Measurements from ENCODE around the gene MARCHF11. TPM values are rescaled to one million over a fixed set of nuclear protein-coding genes. Genes with fewer than 3 reads are reported as not detected.

The MARCHF11 gene
- polyA plus RNA-seq, 10 donors, result not detected

DNA sequence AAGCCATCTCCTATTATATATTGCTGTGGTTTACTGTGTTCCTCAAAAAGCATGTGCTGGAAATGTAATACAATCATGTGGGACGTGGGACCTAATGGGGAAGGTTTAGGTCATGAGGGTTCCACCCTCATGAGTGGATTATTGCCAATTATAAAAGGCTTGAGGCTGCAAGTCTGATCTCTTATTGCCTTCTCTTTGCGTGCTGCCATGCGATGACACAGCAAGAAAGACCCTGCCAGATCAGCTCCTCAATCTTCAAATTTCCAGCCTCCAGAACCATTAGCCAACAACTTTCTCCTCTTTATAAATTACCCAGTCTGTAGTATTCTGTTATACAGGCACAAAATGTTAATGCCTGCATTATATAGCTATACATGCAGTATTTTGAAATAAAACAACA is 45.4 kb downstream of the MARCHF11 start:
- DNase-seq, result no peak

DNA sequence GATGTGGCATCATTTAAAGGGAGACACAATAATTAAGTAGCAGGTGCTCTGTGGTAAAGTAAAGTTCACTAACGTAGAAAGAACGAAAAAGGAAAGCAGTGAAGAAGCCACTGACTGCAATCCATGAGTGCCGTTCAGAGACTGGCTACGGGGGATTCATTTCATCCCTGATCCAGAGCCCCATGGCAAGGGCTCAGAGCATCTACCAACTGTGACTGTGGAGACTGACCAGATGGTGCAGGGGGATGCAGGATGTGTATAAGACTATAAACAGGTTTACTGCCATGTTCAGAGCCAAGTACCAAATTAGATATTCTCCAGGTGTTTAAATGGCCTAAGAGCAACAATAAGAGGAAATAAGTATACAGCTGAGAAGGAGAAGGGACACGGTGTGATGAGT is 47.7 kb downstream of the MARCHF11 start:
- no peak for DNase-seq

DNA sequence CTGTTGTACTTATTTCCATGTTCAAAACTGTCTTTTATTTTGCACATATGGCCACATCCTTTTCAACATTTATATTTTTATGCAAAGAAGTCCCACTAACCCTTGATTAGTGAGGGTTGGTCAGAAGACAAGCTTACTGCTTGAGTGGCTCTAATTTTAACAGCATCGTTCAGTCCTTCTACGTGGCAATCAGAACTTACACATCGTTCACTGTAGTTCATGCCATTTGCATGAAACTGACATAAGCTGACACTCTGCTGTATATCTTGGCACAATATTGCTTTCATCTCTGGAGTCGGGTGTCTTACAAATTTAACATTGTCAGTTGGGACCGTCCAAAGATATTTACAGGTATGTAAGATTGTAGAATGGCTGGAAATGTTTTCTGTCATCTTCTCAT is 50.6 kb downstream of the MARCHF11 start:
- no peak for DNase-seq

DNA sequence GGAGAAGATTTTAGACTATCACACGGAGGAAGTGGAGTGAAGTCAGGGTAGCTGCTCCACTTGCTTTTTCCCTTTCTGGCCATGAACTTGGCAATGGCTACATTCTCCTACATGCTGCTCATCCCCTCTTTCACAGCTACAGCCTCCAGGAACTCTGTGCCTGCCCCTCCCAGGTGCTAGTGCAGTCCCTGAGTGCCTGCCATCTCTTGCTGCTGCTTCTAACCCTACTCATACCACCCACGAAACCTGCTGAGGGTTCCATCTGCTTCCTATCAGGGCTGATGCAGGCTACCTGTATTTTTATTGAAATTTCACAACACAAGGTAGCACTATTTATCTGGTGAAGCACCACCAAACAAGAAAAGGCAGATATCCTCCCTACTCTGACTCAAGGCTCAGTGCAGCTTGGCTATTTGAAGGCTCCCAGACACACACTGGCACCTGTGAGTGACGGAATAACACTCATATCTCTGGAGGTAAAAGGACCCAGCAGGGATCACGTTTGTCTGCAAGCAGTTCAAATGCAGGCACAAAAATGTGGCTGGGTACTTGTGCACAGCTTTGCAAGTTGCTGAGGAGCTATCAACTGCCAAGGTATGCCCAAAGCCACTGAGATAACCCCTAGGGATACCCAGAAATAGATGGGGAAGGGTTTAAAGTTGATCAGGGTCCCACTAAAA is 51.6 kb downstream of the MARCHF11 start:
- no peak for DNase-seq

DNA sequence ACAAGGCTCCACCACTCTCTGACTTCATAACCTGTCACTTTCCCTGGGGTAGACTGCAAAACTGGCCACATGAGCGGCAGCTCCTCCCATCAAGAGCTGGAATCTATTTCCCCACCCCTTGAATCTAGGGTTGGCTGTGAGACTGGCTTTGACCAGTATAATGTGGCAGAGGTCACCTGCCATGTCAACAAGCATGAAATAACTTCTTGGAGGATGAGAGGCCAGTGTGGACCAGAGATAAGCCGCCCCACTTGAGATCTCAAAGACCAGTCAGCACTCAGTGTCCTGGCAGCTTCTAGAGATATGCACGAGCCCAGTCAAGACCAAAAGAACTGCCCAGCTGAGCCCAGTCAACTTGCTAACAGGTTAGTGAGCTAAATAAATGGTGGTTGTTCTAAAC is 59.0 kb downstream of the MARCHF11 start:
- no peak for DNase-seq

DNA sequence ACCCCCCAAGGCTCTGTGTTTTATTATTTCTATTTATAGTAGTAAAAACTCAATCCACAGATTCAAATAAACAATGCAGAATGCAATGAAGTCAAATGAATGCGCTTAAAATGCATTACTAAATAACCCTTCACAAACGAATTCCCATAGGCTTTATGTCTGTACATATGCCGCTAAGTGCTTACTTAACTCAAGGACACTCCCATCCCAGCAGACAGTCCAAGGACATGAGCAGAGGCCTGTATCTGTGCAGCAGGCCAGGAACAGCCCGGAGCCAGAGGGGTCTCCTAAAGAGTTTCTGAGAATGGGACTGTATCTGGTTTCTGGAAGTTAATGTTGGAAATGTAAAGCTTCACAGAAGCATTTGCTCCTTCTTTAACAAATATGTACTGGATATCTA is 59.8 kb downstream of the MARCHF11 start:
- no peak for DNase-seq

DNA sequence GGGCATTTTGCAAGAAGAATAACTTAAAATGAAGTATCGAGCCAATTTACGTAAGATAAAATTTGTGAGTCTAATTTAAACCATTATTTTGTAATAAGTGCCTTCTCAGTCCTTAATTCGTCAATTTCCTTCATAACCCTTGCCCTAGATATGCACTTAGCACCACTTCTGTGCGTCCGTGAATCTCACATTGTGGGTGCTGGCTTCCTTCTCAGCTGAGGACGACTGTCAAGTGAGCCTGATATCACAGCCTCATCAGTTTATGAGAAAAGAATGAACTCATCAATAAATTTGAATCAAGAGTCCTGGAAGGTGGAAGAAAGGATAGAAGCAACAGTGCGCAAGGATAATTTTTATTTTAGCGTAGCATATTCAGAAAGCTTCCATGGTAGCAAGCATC is 64.5 kb downstream of the MARCHF11 start:
- DNase-seq, result no peak

DNA sequence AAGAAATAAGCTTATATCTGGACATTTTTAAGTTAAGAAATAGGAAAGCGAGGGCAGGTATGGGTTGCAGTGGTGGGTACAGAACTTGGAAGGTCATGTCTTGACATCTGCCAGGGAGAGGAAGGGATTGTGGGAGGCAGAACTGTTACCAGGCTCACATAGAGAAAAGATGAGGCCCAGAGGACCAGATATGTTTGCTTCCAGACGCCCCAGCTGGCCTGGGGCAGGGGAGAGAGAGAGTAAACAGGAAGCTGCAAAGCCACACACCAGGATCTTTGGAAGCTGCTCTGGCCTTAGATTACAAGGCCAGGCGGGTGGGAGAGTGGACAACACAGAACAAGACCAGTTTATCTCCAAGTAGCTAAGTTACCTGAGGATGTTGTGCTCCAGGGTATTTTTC is 71.2 kb downstream of the MARCHF11 start:
- DNase-seq, result no peak

DNA sequence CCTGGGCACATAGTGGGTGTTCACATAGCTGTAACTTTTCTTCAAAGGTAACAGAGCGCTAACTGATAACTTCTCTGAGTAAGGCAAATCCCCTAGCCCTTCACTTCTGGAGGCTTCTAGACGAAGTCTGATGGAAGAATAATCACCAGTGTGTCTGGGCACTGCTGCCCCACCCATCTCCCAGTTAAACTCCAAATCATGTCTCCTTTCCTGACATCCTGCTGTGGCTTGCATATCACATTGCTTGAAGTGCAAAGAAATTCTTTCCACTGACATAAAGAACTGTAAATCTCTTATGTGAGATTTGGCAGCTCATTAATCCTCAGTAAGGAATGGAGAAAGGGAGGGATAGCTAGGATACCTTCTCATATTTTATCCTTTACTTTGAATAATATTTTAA is 74.6 kb downstream of the MARCHF11 start:
- no peak for DNase-seq

DNA sequence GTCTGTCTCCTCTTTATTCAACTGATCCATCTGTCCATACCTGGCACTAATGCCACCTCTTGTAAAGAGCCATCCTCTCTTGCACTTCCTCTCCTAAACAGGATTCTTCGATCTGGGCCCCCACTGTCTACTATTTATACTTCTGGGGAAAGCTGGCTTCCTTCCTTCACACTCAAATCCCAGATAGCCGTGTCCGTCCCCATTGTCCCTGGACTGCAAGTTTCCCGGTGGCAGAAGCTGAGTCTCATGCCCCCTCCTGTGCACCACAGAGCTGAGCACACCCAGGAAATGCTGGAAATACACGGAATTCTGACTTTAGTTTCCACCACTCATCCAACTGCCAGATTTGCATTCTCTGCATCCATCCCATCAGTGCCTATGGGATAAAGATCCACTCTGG is 84.0 kb downstream of the MARCHF11 start:
- DNase-seq, result no peak

DNA sequence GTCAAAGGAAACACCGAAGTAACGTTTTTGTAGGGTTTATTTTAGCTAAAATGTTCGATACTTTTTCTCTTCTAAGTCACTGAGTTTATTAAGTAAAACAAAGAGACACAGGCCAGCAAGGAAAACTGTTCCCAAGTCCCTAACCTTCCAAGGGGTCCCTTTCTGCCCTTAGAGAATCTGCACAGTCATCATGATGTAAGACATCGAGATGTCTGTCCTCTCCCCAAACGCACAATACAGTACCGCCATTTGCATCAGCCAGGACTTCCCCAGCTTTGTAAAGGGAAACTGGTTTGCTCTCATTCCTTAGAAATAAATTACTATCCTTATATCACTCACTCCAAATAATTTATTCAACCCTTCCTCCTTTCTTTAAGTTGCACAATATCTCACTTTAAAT is 89.3 kb downstream of the MARCHF11 start:
- no peak for DNase-seq

DNA sequence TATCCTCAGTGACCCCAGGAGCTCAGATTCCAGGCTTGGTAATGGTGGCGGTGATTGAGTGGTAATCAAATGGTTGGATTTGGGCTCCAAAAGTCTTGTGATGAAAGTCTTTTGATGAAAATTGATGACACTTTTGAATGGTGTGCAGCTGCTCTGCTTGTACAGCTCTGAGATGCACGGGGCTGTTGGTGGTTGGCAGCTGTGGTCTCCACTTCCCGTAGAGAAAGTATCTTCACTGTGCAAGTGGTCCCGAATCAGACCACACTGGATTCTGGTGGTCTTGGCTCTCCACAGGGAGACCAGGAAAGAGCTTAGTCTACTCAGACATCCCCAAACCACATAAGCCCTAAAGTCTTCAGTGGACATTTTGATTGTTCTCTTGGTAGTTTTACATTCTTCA is 96.6 kb downstream of the MARCHF11 start:
- DNase-seq, result no peak

DNA sequence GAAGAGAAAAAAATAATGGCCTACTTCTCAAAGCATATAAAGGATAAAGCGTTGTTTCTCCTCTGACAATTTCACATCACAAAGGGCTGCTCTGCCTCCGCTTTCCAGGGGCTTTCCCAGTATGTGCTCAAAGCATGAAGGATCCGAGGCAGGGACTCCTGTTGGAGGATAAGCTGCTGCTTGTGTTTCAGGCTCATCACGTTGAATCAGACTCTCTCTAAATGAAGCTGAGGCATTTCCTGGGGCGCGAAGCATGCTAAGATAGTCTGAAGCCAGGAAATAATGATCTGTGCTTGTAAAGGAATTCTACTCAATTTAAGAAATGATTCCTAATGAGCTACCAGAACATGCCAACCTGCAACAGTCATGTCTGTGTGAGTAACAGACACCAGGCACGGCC is 97.5 kb downstream of the MARCHF11 start:
- DNase-seq, result no peak

DNA sequence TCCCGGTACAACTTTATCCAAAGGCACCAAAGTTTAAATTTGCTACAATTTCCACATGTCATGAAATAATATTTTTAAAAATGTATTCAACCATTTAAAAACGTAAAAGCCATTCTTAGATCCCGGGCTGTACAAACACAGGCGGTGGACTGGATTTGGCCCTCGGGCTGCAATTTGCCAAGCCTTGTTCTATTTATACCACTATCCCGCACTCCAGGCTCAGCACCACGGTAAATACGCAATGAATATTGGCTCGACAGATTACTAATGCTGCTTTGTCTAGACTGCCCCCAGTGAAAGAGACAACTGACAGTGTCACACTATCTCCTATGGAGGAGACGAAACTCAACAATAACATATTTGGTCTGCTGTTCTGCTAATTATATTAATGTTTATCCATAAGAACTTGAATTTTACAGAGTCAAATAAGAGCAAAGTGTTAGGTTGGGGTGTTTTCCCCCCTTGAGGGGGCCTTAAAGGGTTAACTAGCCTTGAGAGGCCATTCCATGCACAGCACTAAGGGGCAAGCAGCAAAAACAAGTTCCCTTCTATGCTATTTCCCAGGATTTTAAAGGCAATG is 98.1 kb downstream of the MARCHF11 start:
- DNase-seq, result no peak

DNA sequence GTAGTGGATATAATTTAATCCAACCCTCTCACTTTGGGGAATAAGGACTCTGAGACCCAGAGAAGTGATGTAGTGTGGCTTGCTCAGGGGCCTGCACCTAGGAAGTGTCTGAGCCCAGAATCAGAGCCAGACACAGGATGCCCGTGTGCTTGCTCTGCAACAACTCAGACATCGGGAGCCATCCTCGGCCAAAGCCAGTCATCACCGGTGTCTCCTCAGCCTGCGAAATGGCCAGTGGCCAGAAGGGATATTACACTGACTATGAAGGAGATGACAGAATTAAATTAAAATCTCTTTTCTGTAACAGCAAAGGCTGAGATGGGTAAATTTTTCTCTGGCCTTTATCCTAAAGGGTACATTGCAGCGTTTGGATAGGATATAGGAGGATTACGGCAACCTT is 102.9 kb downstream of the MARCHF11 start:
- DNase-seq, result no peak

DNA sequence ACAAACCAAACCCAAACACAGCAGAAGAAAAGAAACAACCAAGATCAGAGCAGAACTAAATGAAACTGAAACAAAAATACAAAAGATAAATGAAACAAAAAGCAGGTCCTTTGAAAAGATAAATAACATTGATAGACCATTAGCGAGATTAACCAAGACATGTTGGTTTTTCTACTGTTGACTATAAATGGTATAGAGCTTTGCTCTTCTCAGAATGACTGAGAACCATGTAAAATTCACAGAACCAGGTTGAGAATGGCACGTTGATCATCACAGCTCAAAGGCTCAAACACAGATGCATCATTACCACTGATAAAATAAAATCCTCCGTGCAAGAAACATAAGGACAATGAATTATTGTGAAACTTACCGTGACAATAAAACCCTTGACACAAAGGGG is 105.2 kb downstream of the MARCHF11 start:
- no peak for DNase-seq

DNA sequence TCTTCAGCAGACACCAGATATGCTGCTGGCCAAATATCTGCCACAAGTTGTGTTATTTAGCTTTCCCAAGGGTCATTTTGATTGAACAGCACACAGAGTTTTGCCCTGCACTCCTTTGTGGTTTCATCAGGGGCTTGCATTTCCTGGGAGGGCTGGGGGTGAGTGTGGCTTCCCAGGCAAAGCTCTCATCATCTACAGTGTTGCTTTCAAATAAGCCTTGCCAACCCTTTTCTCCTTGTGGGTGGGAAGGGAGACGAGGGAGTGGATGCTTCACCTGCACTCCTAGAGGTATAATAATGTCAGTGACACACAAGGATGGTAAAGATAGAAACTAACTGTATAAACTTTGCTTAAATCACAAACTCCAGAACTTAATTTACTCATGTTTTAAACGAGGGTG is 107.0 kb downstream of the MARCHF11 start:
- no peak for DNase-seq

DNA sequence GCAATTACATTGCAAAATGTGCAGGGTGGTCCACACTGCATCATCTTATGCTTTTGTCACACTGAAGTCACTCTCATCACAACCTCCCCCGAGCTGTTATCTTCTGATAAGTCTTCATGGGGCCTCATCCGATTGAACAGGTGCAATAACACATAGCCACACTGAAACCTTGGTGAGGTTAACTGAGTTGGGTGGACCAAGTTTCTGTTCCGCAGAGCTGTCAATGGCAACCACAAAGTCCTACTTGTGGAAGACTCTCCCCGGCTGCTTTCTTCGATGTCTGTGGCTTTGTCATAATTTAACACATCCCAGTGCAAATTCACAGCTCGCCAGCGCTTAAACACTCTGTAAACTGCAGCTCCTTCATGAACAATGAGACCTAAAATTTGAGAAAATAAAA is 112.2 kb downstream of the MARCHF11 start:
- no peak for DNase-seq

DNA sequence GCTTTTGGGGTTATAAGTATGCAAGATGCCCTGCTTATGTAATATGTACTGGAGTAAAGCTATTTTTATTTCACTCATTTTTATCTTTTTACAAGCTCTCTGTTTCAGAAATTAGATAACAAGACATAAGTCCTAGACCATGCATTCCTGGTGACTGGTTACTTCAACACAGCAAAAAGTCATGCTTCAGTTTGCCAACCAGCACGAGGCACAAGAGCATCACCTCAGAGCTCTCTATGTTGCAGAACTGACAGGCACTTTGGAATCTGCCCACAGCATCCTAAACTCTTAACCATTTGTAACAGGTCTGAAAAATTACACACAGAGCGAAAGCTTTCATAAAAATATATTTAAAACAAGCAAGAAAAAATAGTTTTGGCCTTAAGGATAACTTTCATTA is 112.8 kb downstream of the MARCHF11 start:
- no peak for DNase-seq

DNA sequence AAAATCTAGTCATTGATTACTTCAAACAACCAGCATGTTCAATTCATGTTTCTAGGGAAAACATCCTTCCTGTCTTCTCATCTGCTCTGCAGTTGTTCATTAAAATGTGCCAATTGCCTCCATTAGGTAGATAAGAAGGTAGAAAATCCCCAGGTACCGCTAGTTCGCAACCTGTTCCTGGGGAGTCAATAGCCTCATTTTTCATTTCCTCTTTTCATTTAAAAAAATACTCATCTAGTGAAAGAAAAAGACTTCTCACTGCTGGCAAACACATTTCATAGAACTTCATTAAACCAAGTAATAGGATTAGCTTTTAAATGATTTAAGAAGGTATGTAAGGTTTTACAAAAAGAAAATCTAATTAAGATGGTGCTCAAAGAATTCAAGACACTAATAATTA is 113.3 kb downstream of the MARCHF11 start:
- no peak for DNase-seq

DNA sequence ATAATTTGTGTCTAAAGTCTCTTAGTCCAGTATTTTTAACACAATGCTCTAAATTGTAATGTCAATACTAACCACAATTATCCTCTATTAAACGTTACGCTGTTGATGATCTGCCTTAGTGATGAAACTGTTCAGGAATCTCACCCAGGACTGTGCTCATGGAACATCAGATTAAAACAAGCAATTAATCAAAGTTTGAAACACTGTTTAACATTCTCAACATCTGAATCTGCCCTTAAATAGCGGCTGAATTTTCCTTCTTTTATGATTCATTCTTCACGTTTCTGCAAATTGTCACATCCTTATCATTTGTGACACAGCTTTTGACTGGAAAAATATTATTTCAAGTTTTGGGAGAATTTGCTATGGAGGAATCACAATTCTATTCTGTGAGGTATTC is 113.8 kb downstream of the MARCHF11 start:
- peak in 1 of 3 donors; percentile 15 for DNase-seq

DNA sequence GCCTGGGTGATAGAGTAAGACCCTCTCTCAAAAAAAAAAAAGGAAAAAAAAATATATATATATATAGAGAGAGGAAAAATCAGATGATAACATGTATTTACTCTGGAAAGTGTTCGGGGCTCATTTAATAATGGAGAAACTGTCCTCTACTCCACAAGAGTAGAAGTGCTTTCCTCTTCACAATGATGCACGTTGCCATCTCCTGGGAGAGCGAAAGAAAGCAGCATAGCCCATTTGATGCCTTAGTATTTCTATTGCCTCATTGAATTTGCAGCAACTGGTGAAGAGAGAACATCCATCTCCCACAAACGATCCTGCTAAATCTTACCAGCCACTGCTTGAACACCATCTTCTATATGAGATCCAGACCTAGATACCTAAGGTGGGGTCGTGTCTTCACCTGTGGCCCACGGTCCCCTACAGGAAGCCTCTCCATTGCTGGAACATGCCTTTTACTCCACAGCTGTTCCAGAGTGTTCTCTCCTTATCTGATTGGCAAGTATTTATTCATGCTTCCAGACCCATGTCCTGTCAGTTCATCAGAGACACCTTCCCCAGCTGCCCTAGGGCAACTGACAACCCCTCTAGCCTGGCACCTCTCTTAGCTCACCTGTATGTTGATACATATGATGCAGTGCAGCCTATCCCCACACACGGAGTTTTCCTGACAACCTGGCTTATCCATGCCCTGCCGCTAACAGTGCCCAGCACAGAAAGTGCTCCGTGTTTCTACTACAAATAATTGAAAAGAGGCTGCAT is 115.3 kb downstream of the MARCHF11 start:
- no peak for DNase-seq

DNA sequence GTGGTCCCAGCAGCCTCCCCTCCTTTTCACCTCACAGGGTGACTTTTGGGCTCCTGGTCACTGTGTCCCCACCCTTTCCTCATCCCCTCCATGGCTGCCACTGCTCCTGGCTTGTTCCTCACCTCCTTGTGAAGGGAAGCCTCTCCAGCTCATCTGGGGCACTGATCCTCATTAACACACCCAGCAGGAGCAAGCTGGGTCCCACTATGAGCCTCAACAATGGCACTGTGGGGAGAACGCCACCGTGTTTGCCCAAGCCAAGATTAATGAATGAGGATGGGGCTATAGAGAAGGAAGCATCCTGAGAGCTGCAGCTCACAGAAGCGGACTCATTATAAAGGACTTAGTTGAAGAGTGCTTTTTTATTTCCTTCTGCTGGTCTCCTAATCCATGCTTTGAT is 118.4 kb downstream of the MARCHF11 start:
- DNase-seq, result no peak

DNA sequence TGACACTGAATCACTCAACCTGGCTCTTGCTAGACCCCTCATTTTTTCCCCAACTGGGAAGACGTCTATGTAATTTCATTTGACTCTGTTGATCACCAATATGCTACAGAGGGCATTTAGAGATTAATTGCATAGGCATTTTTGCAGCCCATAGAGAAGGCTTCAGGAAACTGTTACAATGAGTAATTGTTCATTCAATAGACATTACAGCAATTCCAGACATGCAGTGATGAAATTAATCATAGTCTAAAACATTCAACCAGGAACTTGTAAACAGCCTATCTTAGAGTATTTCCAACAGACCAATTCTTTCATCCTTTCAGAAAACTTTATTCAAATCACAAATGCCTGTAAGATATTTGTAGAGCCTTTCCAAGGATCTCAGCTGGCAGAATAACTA is 122.3 kb downstream of the MARCHF11 start:
- no peak for DNase-seq

Measured in muscle of back (tissue), 11 donors.